Activated naive CD8-positive, alpha-beta T cell treated with anti-CD3 and anti-CD28 coated beads for 36 hours (primary cell): ENCODE data around the gene PLSCR4. TPM values are rescaled to one million over a fixed set of nuclear protein-coding genes. Genes with fewer than 3 reads are reported as not detected.
"Not testable (repeated sequence)": the region's sequence is repeated elsewhere in the genome, so short reads cannot be mapped to it uniquely, and the experiment has no call there.

ENCODE experiments used
- DNase-seq: peaks from one replicate; pipeline ENCODE4 v3.0.0; 2021
- H3K27ac Mint-ChIP-seq: one replicate; pipeline ENCODE4 v1.8.0; 2022; ENCODE audit warnings: mild to moderate bottlenecking, moderate library complexity, mixed read lengths
- H3K27me3 Mint-ChIP-seq: one replicate; pipeline ENCODE4 v1.8.0; 2022; ENCODE audit warnings: mild to moderate bottlenecking, mixed read lengths
- H3K36me3 Mint-ChIP-seq: one replicate; pipeline ENCODE4 v1.8.0; 2021; ENCODE audit warnings: mild to moderate bottlenecking, mixed read lengths
- H3K4me1 Mint-ChIP-seq: one replicate; pipeline ENCODE4 v1.8.0; 2021; ENCODE audit warnings: mixed read lengths
- H3K4me3 Mint-ChIP-seq: one replicate; pipeline ENCODE4 v1.8.0; 2022; ENCODE audit warnings: mild to moderate bottlenecking, moderate library complexity, mixed read lengths
- H3K9me3 Mint-ChIP-seq: one replicate; pipeline ENCODE4 v1.8.0; 2022; ENCODE audit warnings: mixed read lengths
- total RNA-seq, 2 experiments: library from RNA; stranded (reverse); gene quantifications; one replicate each; pipeline ENCODE4 v1.2.3, GENCODE V29; 2021

PLSCR4 gene
- total RNA-seq, result not detected

GRCh38 chr3:146250449-146251382 is at the start of gene PLSCR4:
TSS of gene PLSCR4 (minus strand) at chr3:146251105. CDS start at chr3:146222071, 29,034 bp downstream.
- H3K27me3 Mint-ChIP-seq, result peaks cover 58% of the 10 kb centered on the region
- DNase-seq, result peak; percentile 18
- peaks cover 3% of the 10 kb centered on the region for H3K4me1 Mint-ChIP-seq
- H3K4me3 Mint-ChIP-seq, result peak within 1 kb of the TSS; percentile 65
- no peak within 1 kb of the TSS for H3K27ac Mint-ChIP-seq
- H3K36me3 Mint-ChIP-seq, result no peaks in the 10 kb centered on the region
- peaks cover 4% of the 10 kb centered on the region for H3K9me3 Mint-ChIP-seq

- H3K27me3 Mint-ChIP-seq, H3K4me3 Mint-ChIP-seq, H3K9me3 Mint-ChIP-seq, H3K27ac Mint-ChIP-seq, DNase-seq, H3K36me3 Mint-ChIP-seq, H3K4me1 Mint-ChIP-seq: not testable (repeated sequence)
These were observed 42.5 kb upstream of the PLSCR4 start for GRCh38 chr3:146293401-146293800.

- Mint-ChIP-seq H3K4me1 (no peaks in the 10 kb centered on the region), H3K9me3 (peaks cover 6% of the 10 kb centered on the region), H3K27ac (no peak overlapping the region), H3K27me3 (peaks cover 4% of the 10 kb centered on the region), H3K36me3 (no peaks in the 10 kb centered on the region), H3K4me3 (no peak overlapping the region)
- no peak for DNase-seq
These were observed 33.0 kb upstream of the PLSCR4 start for GRCh38 chr3:146283781-146284445.

- no peak overlapping the region for H3K4me3 Mint-ChIP-seq
- no peak overlapping the region for H3K27ac Mint-ChIP-seq
- no peak for DNase-seq
- no peaks in the 10 kb centered on the region for H3K4me1 Mint-ChIP-seq
- no peaks in the 10 kb centered on the region for H3K36me3 Mint-ChIP-seq
- H3K27me3 Mint-ChIP-seq, result no peaks in the 10 kb centered on the region
- H3K9me3 Mint-ChIP-seq, result no peaks in the 10 kb centered on the region
These were observed 30.0 kb upstream of the PLSCR4 start for GRCh38 chr3:146280864-146281263.

- Mint-ChIP-seq H3K4me3 (no peak overlapping the region), H3K27me3 (no peaks in the 10 kb centered on the region), H3K36me3 (no peaks in the 10 kb centered on the region), H3K27ac (no peak overlapping the region), H3K9me3 (no peaks in the 10 kb centered on the region), H3K4me1 (no peaks in the 10 kb centered on the region)
- DNase-seq, result no peak
These were observed 29.0 kb upstream of the PLSCR4 start for GRCh38 chr3:146279951-146280350.

GRCh38 chr3:146279013-146279412 is 28.1 kb upstream of the PLSCR4 start:
- Mint-ChIP-seq H3K27me3 (no peaks in the 10 kb centered on the region), H3K27ac (no peak overlapping the region), H3K4me3 (no peak overlapping the region), H3K36me3 (no peaks in the 10 kb centered on the region), H3K4me1 (no peaks in the 10 kb centered on the region), H3K9me3 (no peaks in the 10 kb centered on the region)
- no peak for DNase-seq

GRCh38 chr3:146277953-146278631 is 27.2 kb upstream of the PLSCR4 start:
- H3K9me3 Mint-ChIP-seq, result no peaks in the 10 kb centered on the region
- H3K27ac Mint-ChIP-seq, result no peak overlapping the region
- DNase-seq, result no peak
- no peak overlapping the region for H3K4me3 Mint-ChIP-seq
- no peaks in the 10 kb centered on the region for H3K36me3 Mint-ChIP-seq
- no peaks in the 10 kb centered on the region for H3K27me3 Mint-ChIP-seq
- no peaks in the 10 kb centered on the region for H3K4me1 Mint-ChIP-seq

GRCh38 chr3:146275476-146275875 is 24.6 kb upstream of the PLSCR4 start:
- no peaks in the 10 kb centered on the region for H3K36me3 Mint-ChIP-seq
- no peaks in the 10 kb centered on the region for H3K9me3 Mint-ChIP-seq
- peaks cover 8% of the 10 kb centered on the region for H3K27me3 Mint-ChIP-seq
- DNase-seq, result no peak
- no peak overlapping the region for H3K27ac Mint-ChIP-seq
- no peak overlapping the region for H3K4me3 Mint-ChIP-seq
- H3K4me1 Mint-ChIP-seq, result no peaks in the 10 kb centered on the region

GRCh38 chr3:146274833-146275232 is 23.9 kb upstream of the PLSCR4 start:
- no peak for DNase-seq
- Mint-ChIP-seq H3K4me3 (no peak overlapping the region), H3K4me1 (no peaks in the 10 kb centered on the region), H3K36me3 (no peaks in the 10 kb centered on the region), H3K27ac (no peak overlapping the region), H3K9me3 (no peaks in the 10 kb centered on the region), H3K27me3 (peaks cover 10% of the 10 kb centered on the region)

- no peaks in the 10 kb centered on the region for H3K9me3 Mint-ChIP-seq
- no peak overlapping the region for H3K27ac Mint-ChIP-seq
- no peaks in the 10 kb centered on the region for H3K4me1 Mint-ChIP-seq
- H3K27me3 Mint-ChIP-seq, result peaks cover 10% of the 10 kb centered on the region
- no peak overlapping the region for H3K4me3 Mint-ChIP-seq
- no peak for DNase-seq
- no peaks in the 10 kb centered on the region for H3K36me3 Mint-ChIP-seq
These were observed 23.0 kb upstream of the PLSCR4 start for GRCh38 chr3:146273721-146274407.

GRCh38 chr3:146271180-146271579 is 20.3 kb upstream of the PLSCR4 start:
- no peaks in the 10 kb centered on the region for H3K4me1 Mint-ChIP-seq
- H3K9me3 Mint-ChIP-seq, result no peaks in the 10 kb centered on the region
- H3K36me3 Mint-ChIP-seq, result no peaks in the 10 kb centered on the region
- no peak overlapping the region for H3K27ac Mint-ChIP-seq
- no peak overlapping the region for H3K4me3 Mint-ChIP-seq
- H3K27me3 Mint-ChIP-seq, result peaks cover 10% of the 10 kb centered on the region
- no peak for DNase-seq

GRCh38 chr3:146269271-146269670 is 18.4 kb upstream of the PLSCR4 start:
- Mint-ChIP-seq H3K27me3 (peaks cover 13% of the 10 kb centered on the region), H3K4me1 (no peaks in the 10 kb centered on the region), H3K36me3 (no peaks in the 10 kb centered on the region), H3K4me3 (no peak overlapping the region), H3K27ac (no peak overlapping the region), H3K9me3 (no peaks in the 10 kb centered on the region)
- DNase-seq, result no peak

GRCh38 chr3:146268535-146269219 is 17.8 kb upstream of the PLSCR4 start:
- no peak for DNase-seq
- no peak overlapping the region for H3K4me3 Mint-ChIP-seq
- H3K4me1 Mint-ChIP-seq, result no peaks in the 10 kb centered on the region
- H3K27me3 Mint-ChIP-seq, result peaks cover 13% of the 10 kb centered on the region
- no peaks in the 10 kb centered on the region for H3K36me3 Mint-ChIP-seq
- no peak overlapping the region for H3K27ac Mint-ChIP-seq
- H3K9me3 Mint-ChIP-seq, result no peaks in the 10 kb centered on the region

- Mint-ChIP-seq H3K36me3 (no peaks in the 10 kb centered on the region), H3K4me1 (no peaks in the 10 kb centered on the region), H3K9me3 (no peaks in the 10 kb centered on the region), H3K27ac (no peak overlapping the region), H3K27me3 (peaks cover 15% of the 10 kb centered on the region), H3K4me3 (no peak overlapping the region)
- DNase-seq, result no peak
These were observed 14.8 kb upstream of the PLSCR4 start for GRCh38 chr3:146265720-146266119.
